Cardiac fibroblast (primary cell): ENCODE data around the gene ZC3HAV1.
"Not testable (repeated sequence)": the region's sequence is repeated elsewhere in the genome, so short reads cannot be mapped to it uniquely, and the experiment has no call there.

Source experiments
- DNase-seq, 2 donors: peaks; one replicate each; pipeline versions ENCODE4 v3.0.0 to v3.0.0-alpha.2; 2010; ENCODE audit warnings: low read depth in 2 of 2
- H3K4me3 ChIP-seq, 2 donors: replicated peaks in 1 of 2; 1 replicate in 1 of 2; 2 replicates in 1 of 2; pipeline ENCODE4 v1.5.1; 2011; ENCODE audit warnings: low read depth in 2 of 2, low read length in 2 of 2, mild to moderate bottlenecking in 2 of 2, moderate library complexity in 1 of 2
- TF ChIP-seq, protein P1 (sequence below): IDR thresholded peaks from one replicate; pipeline ENCODE4 v1.5.1; 2011; ENCODE audit warnings: low read depth, mild to moderate bottlenecking, low read length, inconsistent platforms

The ZC3HAV1 gene

DNA sequence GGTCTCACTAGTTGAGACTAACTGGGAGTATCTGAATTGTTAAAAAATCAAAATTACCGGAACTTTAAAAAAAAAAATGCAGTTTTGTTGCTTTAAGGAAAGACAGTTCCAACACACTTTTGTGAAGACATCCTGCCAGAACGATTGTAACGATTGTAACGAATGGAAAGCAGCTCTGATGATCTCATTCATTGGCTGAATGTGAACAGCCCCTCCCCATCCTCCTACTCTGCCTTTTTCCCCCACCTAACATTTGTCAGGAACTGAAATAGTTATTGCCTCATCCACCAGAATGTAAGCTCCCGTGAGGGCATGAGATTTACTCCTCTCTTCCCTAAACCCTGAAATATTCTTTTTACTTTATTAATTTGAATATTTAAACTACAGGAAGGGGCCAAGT is 50.6 kb downstream of the ZC3HAV1 start:
- DNase-seq = peak; percentile 61 to 76
- TF ChIP-seq, protein P1, sequence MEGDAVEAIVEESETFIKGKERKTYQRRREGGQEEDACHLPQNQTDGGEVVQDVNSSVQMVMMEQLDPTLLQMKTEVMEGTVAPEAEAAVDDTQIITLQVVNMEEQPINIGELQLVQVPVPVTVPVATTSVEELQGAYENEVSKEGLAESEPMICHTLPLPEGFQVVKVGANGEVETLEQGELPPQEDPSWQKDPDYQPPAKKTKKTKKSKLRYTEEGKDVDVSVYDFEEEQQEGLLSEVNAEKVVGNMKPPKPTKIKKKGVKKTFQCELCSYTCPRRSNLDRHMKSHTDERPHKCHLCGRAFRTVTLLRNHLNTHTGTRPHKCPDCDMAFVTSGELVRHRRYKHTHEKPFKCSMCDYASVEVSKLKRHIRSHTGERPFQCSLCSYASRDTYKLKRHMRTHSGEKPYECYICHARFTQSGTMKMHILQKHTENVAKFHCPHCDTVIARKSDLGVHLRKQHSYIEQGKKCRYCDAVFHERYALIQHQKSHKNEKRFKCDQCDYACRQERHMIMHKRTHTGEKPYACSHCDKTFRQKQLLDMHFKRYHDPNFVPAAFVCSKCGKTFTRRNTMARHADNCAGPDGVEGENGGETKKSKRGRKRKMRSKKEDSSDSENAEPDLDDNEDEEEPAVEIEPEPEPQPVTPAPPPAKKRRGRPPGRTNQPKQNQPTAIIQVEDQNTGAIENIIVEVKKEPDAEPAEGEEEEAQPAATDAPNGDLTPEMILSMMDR = no peak
- H3K4me3 ChIP-seq = no peak overlapping the region

DNA sequence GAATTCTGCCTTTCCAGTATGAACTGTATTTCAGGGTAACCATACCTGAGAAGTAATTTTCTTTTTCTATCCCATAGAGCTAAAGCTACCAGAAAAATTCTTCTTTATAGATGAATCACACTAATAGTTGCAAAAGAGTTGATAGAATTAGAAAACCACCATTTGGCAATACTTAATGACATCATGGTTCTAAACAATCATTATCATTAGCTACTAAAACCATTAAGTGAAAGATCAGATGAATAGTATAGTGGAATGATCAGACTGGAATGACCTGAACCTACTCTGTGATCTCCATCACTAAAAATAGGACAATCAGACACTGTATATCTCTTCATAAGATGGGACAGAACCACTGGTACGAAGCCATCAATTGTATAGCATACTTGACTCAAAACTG is 53.8 kb downstream of the ZC3HAV1 start:
- no peak for DNase-seq
- TF ChIP-seq, protein P1 = no peak
- no peak overlapping the region for H3K4me3 ChIP-seq

DNA sequence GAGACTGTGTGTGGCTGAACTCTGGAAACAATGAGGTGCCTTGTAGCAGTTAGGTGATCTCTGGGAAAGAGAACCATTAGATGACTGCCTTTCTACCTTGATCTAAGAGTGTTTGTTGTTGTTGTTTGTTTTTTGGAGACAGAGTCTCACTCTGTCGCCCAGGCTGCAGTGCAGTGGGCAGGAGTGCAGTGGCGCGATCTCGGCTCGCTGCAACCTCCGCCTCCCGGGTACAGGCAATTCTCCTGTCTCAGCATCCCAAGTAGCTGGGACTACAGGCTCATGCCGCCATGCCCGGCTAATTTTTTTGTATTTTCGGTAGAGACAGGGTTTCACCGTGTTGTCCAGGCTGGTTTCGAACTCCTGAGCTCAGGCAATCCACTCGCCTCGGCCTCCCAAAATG is 54.9 kb downstream of the ZC3HAV1 start:
- H3K4me3 ChIP-seq, DNase-seq: not testable (repeated sequence)

DNA sequence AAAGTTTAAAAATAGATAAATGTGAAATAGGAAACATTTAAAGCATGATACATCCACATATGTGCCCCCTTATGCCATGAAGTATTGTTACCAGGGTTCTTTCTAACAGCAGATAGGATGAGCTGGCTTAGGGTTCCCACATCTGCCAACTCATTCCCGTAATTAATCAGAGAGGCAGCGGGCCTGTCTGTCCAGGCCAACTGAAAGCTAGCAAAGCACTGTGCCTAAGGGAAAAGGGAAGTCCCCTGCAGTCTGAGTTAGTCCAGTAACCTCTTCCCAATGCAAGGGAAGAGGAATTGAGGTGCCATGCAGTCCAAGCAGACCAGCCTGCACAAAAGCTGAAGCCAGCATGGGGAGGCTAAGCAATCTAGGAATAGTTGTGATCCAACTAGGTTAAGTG is 55.4 kb downstream of the ZC3HAV1 start:
- no peak overlapping the region for H3K4me3 ChIP-seq
- DNase-seq = no peak
- TF ChIP-seq, protein P1 = no peak

DNA sequence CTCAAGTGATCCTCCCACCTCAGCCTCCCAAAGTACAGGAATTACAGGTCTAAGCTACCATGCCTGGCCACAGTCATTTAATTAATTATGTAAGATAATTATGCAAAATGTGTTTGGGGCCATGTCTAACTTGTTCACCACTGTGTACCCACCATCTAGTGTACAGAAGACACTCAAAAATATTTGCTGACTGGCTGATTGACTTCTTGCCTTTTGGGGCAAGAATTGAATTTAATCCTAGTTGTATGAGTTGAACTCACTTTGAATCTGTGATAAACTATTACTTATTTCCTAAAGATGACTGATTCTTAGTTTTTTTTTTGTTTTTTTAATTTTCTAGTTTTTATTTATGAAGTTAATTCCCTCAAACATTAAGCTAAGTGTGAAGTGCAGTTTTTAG is 57.9 kb downstream of the ZC3HAV1 start:
- DNase-seq = no peak
- TF ChIP-seq, protein P1 = no peak
- no peak overlapping the region for H3K4me3 ChIP-seq

DNA sequence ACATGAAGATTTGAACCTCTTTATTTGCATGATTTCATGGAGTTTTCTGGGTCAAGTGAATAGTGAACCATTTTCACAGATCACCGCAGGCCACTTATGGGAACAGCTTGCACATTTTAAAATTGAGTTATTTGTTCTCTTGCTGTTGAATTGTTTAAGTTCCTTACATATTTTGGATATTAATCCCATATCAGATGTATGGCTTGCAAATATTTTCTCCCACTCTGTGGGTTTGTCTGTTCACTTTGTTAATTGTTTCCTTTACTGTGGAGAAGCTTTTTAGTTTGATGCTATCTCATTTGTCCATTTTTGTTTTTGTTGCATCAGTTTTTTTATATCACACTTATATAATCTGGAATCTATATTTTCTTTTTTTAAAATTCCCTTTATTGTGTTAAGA is 59.6 kb downstream of the ZC3HAV1 start:
- TF ChIP-seq, protein P1 = no peak
- DNase-seq = no peak
- H3K4me3 ChIP-seq = no peak overlapping the region

DNA sequence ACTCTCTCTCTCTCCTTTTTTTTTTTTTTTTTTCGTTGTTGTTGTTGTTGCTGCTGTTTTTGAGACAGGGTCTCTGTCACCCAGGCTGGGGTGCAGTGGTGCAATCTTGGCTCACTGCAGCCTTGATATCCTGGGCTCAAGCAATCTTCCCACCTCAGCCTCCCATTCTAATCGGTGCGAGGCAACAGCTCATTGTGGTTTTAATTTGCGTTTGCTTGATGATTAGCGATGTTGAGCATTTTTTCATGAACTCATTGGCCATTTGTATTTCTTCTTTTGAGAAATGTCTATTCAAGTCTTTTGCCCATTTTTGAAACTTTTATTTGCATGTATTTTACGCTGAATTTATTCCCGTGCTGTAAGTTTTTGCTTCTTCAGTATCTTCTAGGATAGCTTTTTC is 60.4 kb downstream of the ZC3HAV1 start:
- DNase-seq = no peak
- TF ChIP-seq, protein P1 = no peak
- H3K4me3 ChIP-seq = no peak overlapping the region
